Fibroblast of skin of scalp (primary cell): ENCODE data around the gene KRT16.
"Not testable (repeated sequence)": the region's sequence is repeated elsewhere in the genome, so short reads cannot be mapped to it uniquely, and the experiment has no call there.

Experiments
- DNase-seq: peaks from one replicate; pipeline ENCODE4 v3.0.0-alpha.2; 2013

The KRT16 gene

DNA sequence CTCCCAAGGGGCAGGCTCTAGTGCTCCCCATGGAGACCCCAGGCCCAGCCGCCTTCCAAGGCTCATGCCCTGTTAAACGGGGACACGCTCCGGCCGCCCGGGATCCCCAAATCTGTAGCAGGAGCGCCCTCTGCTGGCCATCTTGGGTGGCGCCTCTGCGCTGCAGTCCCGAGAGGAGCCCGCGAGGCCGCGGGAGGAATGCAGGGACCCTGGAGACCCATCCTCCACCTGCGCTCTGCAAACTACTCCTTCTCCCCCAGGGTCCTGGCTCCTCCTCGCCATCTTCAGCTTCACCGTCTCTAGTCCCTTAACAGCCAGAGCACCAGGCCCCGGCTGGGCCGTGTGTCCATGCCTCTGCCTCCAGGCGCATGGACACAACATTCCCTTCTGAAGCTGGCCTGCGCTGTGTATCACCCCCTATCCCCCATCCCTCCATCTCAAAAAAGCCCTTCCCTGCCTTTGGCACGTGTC lies 35.4 kb upstream of the KRT16 start:
- DNase-seq, result peak; percentile 75

DNA sequence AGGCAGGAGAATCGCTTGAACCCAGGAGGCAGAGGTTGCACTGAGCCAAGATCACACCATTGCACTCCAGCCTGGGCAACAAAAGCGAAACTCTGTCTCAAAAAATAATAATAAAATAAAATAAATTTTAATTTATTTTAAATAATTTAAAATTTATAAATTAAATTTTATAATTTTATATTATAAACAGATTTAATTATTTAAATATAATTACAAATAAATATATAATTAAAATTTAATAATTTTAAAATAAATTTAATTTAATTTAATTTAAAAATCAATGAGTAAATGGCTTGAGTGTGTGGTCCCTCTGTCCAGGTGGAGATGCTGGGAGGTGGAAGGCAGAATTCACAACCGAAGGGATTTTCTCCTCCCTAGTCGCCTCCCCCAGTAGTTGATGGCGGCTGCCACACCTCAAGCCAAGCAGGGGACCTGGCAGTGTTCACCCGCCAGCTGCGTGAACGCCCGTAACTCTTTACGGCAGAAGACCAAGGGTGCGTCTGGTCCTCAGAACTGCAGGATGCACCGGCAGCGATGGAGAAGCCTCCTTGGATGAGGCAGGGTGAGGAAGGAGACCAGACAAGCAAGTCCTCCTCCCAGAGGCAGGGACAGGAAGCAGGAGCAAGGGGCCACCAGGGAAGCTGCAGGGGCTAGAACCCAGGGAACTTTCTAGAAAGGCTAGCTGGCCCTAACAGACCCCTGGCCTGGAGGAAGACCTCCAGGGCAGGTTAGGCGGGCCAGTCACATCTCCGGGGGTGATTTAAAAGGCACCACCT lies 34.7 kb upstream of the KRT16 start:
- DNase-seq, result no peak

DNA sequence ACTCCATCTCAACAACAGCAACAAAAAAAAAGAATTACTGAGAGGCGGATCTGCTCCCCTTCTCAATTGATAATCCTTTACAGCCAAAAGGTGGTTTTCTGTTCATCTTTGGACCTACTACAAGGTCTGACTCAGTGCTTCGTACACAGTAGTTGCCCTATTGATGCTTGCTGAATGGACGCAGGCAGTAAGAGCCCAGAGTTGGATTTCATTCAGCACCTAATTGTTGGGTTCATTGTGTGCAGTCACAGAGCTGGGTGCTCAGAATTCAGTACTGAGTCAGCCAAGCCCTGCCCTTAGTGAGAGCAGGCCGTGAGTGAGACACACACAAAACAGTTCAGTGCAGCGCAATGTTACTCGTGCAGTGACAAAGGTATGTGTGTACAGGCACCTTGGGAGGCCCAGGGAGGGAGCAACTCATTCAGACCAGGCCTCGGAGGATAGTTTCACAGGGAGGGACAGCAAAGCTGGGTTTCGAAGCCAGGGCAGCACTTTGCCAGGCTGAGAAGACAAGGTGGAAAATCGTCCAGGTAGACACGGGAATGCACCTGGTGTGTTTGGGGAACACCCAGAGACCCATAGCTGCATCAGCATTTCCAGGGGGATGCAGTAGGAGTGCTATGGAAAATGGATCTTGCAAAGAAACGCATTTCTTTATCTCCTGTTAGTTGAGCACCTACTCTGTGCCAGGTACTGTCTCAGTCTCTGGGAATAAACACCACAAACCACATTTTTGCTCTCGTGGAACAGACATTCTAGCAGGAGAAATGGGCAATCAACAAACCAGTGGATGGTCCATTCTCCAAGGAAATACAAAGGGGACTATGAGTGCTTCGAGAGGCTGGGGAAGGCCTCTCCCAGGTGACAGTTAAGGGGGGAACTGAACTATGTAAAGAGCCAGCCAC lies 29.9 kb upstream of the KRT16 start:
- DNase-seq, result no peak

DNA sequence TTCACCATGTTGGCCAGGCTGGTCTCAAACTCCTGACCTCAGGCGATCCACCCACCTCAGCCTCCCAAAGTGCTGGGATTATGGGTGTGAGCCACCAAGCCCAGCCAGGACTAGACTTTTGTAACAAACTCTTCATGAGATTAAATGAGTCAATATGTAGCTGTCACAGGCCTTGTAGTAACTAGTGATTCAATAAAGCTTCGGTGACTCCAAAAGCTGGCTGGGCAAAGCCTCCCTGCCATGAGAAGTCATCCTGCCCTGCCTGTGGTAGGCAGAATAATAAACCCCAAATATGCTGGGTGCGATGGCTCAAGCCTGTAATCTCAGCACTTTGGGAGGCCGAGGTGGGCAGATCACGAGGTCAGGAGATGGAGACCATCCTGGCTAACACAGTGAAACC lies 28.0 kb upstream of the KRT16 start:
- DNase-seq, result not testable (repeated sequence)

DNA sequence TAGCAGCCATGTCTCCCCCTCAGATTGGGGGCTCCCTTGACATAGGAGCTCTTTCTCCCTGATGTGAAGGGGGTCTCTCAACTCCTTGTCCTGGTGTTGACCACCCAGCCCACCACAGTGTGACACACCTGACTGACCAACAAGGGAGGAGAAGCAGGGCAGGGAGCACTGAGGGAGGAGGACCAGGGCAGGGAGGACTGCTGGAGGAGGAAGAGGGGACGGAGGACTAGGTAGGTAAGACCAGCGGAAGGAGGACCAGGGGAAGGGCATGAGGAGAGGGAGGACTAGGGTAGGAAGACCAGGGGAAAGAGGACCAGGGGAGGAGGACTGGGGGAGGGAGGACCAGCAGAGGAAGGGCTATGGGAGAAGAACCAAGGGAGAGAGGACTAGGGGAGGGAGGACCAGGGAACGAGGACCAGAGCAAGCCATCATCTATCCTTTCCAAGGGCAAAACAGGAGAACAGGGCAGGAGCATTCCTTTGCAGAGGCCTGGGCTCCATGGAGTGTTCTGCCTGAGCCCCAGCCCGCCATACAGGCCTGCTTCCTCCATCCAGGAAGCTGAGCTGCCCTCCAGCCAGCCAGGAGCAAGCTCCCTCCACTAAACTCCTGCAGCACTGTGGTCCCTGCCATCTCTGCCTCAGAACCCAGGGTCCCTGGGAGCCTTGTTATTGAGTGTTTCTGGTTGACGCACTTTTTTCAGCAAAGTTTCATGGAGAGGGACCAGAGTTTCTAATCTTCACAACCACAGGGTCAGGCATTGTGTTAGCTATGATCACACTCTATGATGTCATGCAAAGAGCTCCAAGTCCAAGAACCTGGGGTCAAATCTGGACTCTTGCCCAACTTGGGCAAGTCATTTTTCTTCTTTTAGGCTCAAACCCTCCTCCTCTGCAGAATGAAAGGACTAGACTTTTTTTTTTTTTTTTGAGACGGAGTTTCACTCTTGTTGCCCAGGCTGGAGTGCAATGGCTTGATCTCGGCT lies 27.2 kb upstream of the KRT16 start:
- no peak for DNase-seq

DNA sequence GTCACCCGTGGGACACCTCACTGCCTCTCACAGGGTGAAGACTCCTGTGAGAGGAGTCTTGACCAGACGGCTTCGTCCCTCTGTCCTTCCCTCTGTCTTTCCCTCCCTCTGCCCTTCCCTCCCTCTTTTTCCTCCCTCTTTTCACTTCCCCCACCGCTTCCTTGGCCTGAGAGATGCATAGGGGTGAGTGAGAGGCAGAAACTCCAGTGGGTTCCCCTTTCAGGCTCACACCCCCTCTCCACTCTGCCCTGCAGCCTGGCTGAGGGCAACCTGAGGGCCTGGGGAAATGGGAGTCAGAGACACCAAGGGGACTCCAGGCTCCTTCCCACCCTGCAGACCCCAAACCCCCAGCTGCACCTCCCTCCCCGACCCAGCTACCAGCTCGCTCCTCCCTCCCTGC lies 26.4 kb upstream of the KRT16 start:
- DNase-seq, result no peak

DNA sequence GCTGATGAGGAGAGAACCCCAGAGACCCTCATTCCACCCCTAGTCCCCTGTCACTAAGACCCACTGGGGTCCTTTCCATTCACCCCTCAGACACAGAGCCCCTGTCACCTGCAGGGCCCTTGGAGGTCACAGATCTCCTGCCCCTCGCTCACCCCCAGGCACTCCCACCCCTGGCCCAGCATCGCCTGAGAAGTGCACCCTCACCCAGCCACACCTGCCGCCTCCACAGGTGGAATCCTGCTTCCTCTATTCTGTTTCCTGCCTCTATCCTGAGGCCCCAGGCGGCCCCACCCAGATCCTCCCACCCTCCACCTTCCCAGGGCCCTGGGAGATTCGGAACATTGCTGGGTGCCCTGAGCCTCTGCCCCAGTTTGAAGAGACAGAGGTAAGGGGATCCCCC lies 25.6 kb upstream of the KRT16 start:
- no peak for DNase-seq

DNA sequence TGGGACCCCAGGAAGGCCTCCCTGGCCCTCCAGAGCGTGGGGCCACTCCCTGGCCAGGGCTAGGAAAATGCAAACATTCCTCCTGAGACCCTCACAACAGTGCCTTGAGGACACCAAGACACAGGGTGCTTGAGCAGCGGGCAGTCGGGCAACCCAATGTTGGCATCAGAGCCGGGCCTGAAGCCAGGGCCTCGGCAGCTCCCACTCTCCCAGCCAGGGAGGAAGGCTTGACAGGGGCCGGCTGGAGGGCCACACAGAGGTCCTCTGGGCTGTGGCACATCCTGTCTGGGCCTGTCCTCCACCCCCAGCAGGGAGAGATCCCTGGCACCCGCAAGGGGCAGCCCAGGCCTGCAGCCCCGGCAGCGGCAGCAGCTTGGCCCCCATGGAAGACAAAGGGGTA lies 24.1 kb upstream of the KRT16 start:
- no peak for DNase-seq

DNA sequence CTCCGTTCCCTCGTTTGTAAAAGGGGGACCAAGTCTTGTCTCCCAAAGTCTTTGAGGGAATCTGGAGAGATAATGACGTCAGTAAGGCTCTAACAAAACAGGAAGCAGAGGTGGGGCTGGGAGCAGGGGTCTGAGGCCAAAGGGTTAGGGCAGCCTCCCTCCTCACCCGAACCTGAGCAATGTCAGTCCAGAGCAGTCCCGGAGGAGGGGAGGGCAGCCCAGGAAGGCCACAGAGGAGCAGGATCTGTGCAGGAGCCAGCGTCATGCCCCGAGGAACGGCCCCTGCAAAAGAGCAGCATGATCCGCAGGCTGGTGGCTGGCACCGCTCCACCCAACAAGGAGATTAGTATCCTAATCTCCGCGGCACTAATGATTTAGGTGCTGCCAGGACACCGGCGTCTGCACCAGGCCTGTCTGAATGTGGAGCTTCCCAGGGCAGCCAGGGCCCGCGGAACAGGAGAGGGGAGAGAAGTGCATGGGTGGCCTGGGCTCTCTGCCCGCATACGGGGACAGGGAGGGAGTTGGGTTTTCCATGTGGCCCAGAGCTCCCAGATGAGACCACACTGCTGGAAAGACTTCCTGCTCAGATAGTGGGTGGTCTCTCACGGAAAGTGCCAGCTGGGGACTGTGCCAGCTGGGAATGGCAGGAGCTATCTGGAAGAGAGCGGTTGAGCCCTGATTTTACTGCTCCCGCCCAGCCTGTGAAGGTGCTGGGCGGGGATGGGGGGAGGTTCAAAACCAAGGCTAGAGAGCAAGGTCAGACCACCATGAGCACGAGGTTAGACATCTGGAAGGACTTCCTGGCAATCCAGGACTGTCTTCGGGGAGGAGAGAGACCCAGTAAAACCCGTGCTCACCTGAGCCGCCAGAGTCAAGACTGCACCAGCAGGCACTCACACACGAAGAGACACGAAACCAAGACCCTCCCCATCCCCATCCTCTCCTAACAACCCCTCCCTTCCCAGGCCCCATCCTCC lies 22.8 kb upstream of the KRT16 start:
- peak; percentile 53 for DNase-seq

DNA sequence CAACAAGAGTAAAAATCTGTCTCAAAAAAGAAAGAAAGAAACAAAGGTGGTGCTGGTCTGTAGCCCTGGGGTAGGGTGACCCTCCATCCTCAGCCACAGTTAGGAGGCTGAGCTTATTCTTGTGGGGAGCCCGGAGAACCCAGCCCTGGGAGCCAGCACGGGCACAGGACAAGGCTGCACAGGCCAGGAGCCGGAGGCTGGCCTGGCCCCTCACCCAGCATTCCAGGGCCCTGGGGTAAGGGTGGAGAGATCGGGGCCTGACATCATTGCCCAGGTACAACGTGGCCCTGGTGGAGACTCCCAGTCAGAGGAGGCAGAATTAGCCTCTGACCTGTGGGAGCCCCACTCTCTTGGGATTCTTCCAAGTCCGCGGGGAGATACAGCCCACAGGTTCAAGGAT lies 22.1 kb upstream of the KRT16 start:
- no peak for DNase-seq

DNA sequence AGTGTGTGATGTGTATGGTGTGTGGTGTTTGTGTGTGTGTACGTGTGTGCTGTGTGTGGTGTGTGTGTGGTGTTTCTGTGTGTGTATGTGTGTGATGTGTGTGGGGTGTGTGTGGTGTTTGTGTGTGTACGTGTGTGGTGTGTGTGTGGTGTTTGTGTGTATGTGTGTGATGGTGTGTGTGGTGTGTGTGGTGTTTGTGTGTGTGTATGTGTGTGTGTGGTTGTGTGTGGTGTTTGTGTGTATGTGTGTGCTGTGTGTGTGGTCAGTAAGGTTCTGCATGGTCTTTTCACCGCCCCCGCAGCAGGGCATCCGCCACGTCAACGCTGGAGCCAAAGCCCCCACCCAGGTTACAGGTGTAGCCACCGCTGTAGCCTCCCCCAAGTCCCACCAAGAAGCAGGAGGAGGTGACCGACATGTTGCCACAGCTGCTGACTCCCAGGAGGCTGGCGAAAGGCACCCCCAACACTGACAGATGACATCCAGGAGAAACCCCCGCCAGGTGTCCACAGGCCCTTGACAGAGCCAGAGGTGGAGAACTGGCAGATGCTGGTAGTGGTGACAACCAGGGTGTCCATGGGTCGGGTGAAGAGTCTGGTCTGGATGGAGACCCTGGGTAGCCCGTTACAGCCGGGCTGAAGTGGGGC lies 21.1 kb upstream of the KRT16 start:
- no peak for DNase-seq

DNA sequence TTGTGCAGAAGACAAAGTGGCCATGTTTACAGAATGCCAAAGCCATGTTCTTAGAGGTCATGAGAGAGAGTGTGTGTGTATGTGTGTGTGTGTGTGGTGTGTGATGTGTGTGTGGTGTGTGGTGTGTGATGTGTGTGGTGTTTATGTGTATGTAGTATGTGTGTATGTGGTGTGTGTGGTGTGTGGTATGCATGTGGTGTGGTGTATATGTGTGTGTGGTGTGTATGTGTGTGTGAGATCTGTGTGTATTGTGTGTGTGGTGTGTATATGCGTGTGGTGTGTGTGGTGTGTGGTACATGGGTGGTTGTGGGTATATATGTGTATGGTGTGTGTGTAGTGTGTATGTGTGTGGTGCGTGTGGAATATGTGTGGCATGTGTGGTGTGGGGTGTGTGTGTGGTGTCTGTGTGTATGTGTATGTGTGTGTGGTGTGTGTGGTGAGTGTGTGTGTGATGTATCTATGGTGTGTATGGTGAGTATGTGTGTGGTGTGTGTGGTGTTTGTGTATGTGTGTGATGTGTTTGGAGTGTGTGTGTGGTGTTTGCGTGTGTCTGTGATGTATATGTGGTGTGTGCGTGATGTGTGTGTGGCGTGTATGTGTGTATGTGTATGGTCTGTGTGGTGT lies 20.0 kb upstream of the KRT16 start:
- DNase-seq, result no peak

DNA sequence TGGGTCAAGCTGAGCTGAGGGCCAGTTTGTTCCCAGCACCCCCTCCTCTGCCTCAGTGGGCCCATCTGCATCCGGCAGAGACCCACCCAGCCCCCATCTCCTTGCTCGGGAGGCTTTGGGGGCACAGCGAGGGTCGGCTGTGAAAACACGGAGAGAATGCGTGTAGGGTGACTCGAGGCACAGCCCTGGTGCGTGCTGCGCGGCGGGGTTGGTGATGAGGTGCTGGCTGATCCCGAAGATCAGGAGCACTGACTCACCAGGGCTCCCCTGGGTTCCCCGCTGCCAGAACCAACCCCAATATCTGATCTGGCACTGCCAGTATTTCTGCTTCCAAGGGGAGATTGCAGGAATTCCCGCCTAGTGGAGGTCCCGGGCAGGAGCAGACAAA lies 19.3 kb upstream of the KRT16 start:
- no peak for DNase-seq

DNA sequence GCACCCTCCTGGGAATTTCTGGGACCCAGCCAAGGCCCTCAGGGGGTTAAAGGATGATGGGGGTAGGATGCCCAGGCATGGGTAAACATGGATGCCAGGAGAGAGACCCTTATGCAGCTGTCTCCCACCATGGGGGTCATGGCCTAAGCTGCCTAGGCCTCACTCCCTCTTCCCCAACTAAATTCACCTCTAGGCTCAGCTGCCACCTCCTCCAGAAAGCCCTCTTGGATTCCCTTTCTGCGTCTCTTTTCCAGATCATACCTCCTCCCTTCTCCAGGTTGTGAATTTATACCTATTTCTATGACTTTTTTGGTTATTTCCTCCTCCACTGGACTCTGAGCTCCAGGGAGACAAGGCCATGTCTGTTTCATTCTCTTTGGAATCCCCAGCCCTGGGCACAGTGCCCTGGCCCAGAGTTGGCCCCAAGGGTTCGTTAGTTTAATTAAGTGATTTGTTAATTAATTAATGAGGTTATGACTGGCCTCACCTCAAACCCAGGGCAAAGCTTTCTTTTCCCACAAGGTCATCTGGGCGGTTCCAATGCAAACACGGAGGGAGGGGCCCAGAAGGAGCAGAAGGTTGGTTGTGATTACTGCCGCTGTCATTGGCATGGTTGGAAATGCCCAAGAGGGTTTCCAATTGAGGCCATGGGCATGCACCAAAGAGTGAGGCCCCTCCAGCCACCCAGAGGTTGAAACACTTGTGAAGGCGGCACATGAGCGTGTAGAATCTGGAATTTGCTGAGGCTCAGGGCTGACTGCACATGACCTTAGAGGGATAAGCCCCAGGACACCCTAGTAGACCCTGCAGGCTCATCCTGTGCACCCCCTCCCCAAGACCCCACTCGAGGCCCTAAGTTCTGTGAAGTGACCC lies 18.7 kb upstream of the KRT16 start:
- no peak for DNase-seq

DNA sequence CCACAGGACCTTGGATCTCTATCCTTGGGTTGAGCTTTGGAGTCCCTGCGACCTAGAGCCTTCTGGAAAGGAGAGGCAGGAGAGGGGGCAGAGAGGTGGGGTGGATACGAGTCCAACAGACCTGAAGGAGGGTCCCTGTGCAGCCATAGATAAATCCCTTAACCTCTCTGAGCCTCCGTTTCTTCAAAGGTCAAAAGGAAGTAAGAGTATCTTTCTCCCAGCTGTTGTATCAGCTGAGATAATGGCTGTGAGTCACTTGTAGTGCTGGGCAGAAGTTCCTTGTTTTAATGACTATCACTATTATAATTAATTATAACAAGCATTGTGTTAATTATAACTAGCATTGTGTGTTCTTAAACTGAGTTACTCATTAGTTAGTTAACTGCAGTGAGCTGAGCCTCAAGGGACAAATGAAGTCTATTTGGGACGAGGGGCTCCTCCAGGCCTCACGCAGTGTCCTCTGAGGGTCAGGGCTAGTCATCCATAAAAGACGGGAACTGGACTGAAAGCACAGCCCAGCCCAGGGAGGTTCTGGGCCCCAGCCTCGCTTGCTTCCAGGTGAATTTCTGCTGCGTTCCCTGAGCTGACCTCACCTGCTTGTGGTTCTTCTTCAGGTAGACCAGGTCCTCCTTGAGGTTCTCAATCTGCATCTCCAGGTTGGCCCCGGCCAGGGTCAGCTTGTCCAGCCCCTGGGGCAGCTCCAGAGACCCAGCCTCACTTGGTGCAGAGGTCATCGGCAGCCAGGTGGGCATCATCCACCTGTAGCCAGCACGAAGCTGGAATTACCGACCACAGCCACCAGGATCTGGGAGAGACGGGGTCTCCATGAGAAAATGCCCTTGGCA lies 17.5 kb upstream of the KRT16 start:
- DNase-seq, result no peak

DNA sequence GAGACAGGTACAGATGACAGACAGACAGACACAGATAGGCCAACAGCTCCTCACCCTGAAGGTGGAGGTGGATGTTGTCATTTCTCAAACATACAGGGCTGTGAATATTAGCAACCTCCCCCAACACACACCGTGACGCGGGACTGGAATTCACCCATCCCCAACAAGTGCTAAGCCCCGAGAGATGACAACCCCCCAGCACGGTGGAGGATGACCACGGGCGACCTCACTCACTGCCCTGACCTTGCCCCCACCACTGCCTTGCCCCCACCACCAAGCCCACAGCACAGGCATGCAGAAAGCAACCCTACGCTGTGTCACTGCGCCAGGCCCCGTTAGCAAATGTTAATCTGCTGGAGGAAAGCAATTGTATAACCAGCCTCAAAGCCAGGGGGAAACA lies 16.7 kb upstream of the KRT16 start:
- DNase-seq, result no peak

DNA sequence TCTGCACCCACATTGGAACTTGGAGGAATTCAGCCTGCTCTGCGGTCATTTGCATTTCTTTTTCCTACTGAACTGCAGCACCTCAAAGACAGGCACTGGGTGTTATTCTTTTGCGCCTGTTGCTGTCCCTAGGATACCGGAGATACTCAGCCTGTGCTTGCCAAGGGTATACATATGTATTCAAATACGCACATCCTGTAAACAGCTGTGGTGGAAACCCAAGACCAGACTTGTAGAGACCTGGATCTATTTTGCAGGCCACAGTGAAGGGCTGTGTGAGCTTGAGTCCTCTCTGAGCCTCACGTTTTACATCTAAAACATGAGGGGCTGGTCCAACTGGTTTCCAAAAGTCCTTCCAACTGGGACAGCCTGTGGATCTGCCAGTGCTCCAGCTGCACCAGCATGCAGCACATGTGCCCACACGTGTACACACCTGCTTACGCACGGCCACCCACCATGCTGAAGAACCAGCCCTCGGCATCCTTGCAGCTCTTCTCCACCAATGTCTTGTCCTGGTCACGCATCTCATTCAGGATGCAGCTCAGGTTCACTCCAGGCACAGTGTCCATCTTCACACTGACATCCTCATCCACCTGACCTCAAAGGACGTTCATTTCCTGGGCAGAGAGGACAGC lies 16.2 kb upstream of the KRT16 start:
- not testable (repeated sequence) for DNase-seq

DNA sequence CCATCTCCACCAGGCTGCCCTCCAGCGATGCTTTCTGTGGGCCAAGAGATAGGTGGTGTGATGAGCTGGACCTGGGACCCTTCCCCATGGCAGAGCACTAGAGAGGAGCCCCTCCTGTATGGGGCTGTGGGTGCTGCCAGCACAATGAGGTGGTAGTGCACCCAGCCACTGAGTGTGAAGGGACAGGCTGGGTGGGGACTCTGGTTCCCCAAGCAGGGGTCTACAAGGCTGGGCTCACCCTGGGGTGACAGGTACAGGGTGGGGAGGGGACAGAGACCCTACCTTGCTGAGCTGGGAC lies 15.5 kb upstream of the KRT16 start:
- not testable (repeated sequence) for DNase-seq
